ENCODE results near the gene CPZ. TPM values are rescaled to one million over a fixed set of nuclear protein-coding genes. Genes with fewer than 3 reads are reported as not detected.

Gene CPZ
- total RNA-seq, 1 experiment from 2014 or later: not detected

DNA sequence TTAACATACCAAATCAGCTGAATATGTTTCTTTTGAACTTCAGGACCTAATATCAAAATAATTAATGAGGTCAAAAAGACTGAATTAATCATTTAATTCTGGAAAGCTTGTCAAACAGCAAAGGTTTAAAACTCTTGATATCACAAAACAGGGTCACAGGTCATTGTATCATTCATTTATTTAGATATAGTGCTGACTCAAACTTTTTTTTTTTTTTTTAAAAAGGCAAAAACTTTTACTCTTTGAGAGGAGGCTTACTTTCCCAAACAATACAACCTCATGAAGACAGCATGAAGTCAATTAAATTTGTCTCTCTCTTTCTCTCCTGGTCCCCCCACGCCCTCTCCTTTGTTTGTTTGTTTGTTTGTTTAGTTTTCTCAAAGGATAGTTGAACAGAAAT lies 28.0 kb upstream of the CPZ start:
- TF ChIP-seq, protein P1, sequence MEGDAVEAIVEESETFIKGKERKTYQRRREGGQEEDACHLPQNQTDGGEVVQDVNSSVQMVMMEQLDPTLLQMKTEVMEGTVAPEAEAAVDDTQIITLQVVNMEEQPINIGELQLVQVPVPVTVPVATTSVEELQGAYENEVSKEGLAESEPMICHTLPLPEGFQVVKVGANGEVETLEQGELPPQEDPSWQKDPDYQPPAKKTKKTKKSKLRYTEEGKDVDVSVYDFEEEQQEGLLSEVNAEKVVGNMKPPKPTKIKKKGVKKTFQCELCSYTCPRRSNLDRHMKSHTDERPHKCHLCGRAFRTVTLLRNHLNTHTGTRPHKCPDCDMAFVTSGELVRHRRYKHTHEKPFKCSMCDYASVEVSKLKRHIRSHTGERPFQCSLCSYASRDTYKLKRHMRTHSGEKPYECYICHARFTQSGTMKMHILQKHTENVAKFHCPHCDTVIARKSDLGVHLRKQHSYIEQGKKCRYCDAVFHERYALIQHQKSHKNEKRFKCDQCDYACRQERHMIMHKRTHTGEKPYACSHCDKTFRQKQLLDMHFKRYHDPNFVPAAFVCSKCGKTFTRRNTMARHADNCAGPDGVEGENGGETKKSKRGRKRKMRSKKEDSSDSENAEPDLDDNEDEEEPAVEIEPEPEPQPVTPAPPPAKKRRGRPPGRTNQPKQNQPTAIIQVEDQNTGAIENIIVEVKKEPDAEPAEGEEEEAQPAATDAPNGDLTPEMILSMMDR (IDR thresholded peaks at IDR 0.05; ENCODE audit: unreplicated experiment): no peak
- intact Hi-C loops (cut with micrococcal nuclease; ENCODE audit: unreplicated experiment): no loop called here
- Mint-ChIP-seq H3K27ac (ENCODE audit: unreplicated experiment) (no peak overlapping the region), H3K36me3 (ENCODE audit: insufficient read depth, unreplicated experiment) (no peaks in the 10 kb centered on the region), H3K4me1 (ENCODE audit: low read depth, unreplicated experiment) (no peaks in the 10 kb centered on the region), H3K4me3 (ENCODE audit: low read depth, unreplicated experiment) (no peak overlapping the region), H3K9me3 (ENCODE audit: low read depth, unreplicated experiment) (no peaks in the 10 kb centered on the region), H3K27me3 (ENCODE audit: unreplicated experiment) (no peaks in the 10 kb centered on the region)
- CTCF ChIA-PET: interaction anchor here (0.7 kb wide), 1 partner anchor 754 kb away, joined by 3 read pairs; no protein-coding TSS in a partner anchor
- BruUV-seq (replicated peaks): no TSS peak
- no peak for DNase-seq

DNA sequence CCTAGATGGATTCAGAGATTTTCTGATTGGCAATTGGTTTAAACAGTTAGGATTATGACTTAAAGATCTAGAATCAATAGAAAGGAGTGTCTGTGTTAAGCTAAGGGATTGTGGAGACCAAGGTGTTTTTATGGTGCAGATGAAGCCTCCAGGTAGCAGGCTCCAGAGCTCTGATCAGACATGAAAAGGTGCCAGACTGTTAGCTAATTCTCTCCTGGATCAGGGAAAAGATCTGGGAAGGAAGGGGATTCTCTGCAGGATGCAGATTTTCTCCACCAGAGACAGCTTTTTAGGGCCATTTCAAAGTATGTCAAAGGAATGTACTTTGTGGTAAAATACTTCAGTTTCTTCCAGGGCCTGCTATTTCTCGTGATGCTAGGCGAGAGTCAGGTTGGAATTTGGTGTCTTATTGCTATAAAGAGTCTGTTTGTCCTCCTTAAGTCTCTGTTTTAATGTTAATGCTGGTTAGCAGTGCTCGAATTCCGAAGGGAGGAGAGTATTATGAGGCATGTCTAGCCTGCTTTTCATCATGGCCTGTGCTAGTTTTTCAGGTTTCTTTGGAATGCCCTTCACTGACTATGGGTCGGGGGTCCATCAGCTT lies 24.4 kb upstream of the CPZ start:
- TF ChIP-seq, protein P1 (IDR thresholded peaks at IDR 0.05; ENCODE audit: unreplicated experiment): no peak
- intact Hi-C loops (cut with micrococcal nuclease; ENCODE audit: unreplicated experiment): no loop called here
- CTCF ChIA-PET: interaction anchor here (0.9 kb wide), 1 partner anchor 99 kb away, joined by 3 read pairs; no protein-coding TSS in a partner anchor
- Mint-ChIP-seq H3K36me3 (ENCODE audit: insufficient read depth, unreplicated experiment) (no peaks in the 10 kb centered on the region), H3K27me3 (ENCODE audit: unreplicated experiment) (no peaks in the 10 kb centered on the region), H3K4me3 (ENCODE audit: low read depth, unreplicated experiment) (no peak overlapping the region), H3K9me3 (ENCODE audit: low read depth, unreplicated experiment) (no peaks in the 10 kb centered on the region), H3K4me1 (ENCODE audit: low read depth, unreplicated experiment) (no peaks in the 10 kb centered on the region), H3K27ac (ENCODE audit: unreplicated experiment) (no peak overlapping the region)
- DNase-seq: no peak
- no TSS peak for BruUV-seq (replicated peaks)

DNA sequence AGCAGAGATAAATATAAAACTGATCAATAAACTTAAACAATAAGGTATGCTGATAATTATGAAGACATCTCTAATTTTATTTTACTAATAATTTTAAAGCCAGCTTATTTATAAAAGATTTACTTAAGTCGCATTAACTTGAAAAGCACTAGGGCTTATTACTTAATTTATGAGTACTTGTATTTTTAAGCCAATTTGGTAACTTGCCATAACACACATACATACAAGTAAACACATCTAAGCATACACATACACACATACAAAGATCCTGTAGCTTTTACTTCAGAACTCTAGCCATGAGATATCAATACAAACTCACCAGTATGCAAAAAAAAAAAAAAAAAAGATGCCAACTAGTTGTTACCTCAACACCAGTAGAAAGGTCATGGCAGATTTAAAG lies 22.4 kb upstream of the CPZ start:
- intact Hi-C loops (cut with micrococcal nuclease; ENCODE audit: unreplicated experiment): no loop called here
- H3K27me3 Mint-ChIP-seq (ENCODE audit: unreplicated experiment): no peaks in the 10 kb centered on the region
- H3K9me3 Mint-ChIP-seq (ENCODE audit: low read depth, unreplicated experiment): no peaks in the 10 kb centered on the region
- CTCF ChIA-PET: no interaction called here
- TF ChIP-seq, protein P1 (IDR thresholded peaks at IDR 0.05; ENCODE audit: unreplicated experiment): no peak
- no TSS peak for BruUV-seq (replicated peaks)
- no peak overlapping the region for H3K27ac Mint-ChIP-seq (ENCODE audit: unreplicated experiment)
- H3K36me3 Mint-ChIP-seq (ENCODE audit: insufficient read depth, unreplicated experiment): no peaks in the 10 kb centered on the region
- H3K4me1 Mint-ChIP-seq (ENCODE audit: low read depth, unreplicated experiment): no peaks in the 10 kb centered on the region
- DNase-seq: no peak
- H3K4me3 Mint-ChIP-seq (ENCODE audit: low read depth, unreplicated experiment): no peak overlapping the region

DNA sequence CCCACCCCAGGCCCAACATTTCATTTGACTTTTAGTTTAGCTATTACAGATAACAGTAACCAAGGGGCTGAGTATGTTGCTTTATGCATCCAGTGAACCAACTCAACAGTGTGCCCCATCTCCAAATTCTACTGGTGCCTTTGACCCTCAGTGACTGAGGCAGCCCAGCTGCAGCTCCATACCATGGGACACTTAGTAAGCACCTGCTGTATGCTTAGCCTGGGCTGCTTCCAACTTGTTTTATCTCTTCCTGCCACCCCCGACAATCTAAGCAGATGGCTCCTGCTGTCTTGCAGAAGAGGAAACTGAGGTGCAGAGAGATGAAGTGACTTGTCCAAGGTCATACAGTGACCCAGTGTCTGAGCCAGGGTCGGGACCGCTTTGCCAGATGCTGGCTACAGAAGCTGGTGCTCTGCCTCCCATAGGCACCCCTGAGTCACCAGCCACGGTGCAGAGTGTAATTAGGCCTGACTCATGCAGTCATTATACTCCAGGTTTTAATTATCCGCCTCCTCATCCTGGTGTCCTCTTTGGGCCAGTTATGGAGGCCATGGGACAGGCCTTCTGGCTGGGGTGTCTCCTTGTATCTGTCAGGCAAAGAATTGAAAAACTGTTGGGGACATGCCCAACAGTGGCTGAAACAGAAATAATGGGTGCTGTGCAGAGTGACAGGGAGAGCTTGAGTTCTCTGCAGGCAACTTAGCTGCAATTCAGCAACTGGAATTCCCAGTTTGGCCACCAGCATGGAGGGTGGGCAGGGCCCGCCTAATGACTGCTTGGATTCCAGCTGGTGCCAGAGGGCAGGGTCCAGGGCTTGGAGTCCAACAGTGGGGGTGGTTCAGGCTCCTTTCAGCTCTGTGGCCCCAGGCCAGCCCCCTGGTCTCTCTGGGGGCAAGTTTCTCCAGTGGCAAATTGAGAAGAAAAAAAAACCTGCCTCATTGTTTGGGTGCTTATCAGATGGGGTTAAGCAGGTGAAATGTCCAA lies 20.6 kb upstream of the CPZ start:
- Mint-ChIP-seq H3K27ac (ENCODE audit: unreplicated experiment) (no peak overlapping the region), H3K4me3 (ENCODE audit: low read depth, unreplicated experiment) (no peak overlapping the region), H3K4me1 (ENCODE audit: low read depth, unreplicated experiment) (no peaks in the 10 kb centered on the region), H3K36me3 (ENCODE audit: insufficient read depth, unreplicated experiment) (no peaks in the 10 kb centered on the region), H3K9me3 (ENCODE audit: low read depth, unreplicated experiment) (no peaks in the 10 kb centered on the region), H3K27me3 (ENCODE audit: unreplicated experiment) (peaks cover 17% of the 10 kb centered on the region)
- no TSS peak for BruUV-seq (replicated peaks)
- CTCF ChIA-PET: no interaction called here
- intact Hi-C loops (cut with micrococcal nuclease; ENCODE audit: unreplicated experiment): no loop called here
- no peak for DNase-seq
- TF ChIP-seq, protein P1 (IDR thresholded peaks at IDR 0.05; ENCODE audit: unreplicated experiment): no peak

Measured in Calu3 (cell line).